RWPE1 (cell line): ENCODE data around the gene KDM1A.

Source experiments
- CTCF ChIA-PET: fragments of 350-600 bp; sonication (Branson Sonifier 250); formaldehyde crosslinking; extraction: SDS; loops from one replicate; lab custom pipeline; 2021; lab: Yijun Ruan, JAX
- POLR2A ChIA-PET: fragments of 400-600 bp; formaldehyde crosslinking; extraction: SDS; loops from one replicate; lab custom pipeline; 2020; ENCODE audit warnings: antibody characterized with exemption; ENCODE audit not compliant: low non-redundant PET; lab: Yijun Ruan, JAX
- DNase-seq: peaks from one replicate; pipeline ENCODE4 v3.0.0; 2012; ENCODE audit warnings: low spot score
- H3K27ac ChIP-seq: fragments of 450-650 bp; 2 replicates; pipeline ENCODE4 v1.5.1; 2017
- CTCF ChIP-seq: fragments of 450-650 bp; conservative IDR thresholded peaks from 2 replicates; pipeline ENCODE4 v1.5.1; 2017; ENCODE audit warnings: low read depth, mild to moderate bottlenecking

Gene KDM1A

GRCh38 chr1:23118957-23119792 lies 99.9 kb downstream of the KDM1A start:
- TF ChIP-seq CTCF, result no peak
- CTCF ChIA-PET, result no interaction called here
- POLR2A ChIA-PET, result interaction anchor here (0.6 kb wide), 1 partner anchor 17 kb away, joined by 3 read pairs; no protein-coding TSS in a partner anchor
- no peak overlapping the region for H3K27ac ChIP-seq
- DNase-seq, result no peak

- ChIA-PET CTCF (no interaction called here), POLR2A (no interaction called here)
- DNase-seq, result no peak
- no peak for TF ChIP-seq CTCF
- H3K27ac ChIP-seq, result peak overlapping the region; percentile 59
Measured at GRCh38 chr1:23120383-23120782, 101.1 kb downstream of the KDM1A start.

GRCh38 chr1:23122023-23122748 lies 102.9 kb downstream of the KDM1A start:
- TF ChIP-seq CTCF, result no peak
- CTCF ChIA-PET, result no interaction called here
- DNase-seq, result no peak
- H3K27ac ChIP-seq, result peak overlapping the region; percentile 77
- POLR2A ChIA-PET, result no interaction called here

- DNase-seq, result no peak
- peak overlapping the region; percentile 77 for H3K27ac ChIP-seq
- ChIA-PET CTCF (interaction anchor here (0.6 kb wide), 1 partner anchor 12 kb away, joined by 3 read pairs; no protein-coding TSS in a partner anchor), POLR2A (no interaction called here)
- no peak for TF ChIP-seq CTCF
Measured at GRCh38 chr1:23122796-23123195, 103.5 kb downstream of the KDM1A start.

GRCh38 chr1:23123528-23123927 lies 104.3 kb downstream of the KDM1A start:
- CTCF ChIA-PET, result no interaction called here
- no peak for DNase-seq
- no peak for TF ChIP-seq CTCF
- POLR2A ChIA-PET, result no interaction called here
- H3K27ac ChIP-seq, result peak overlapping the region; percentile 77

- DNase-seq, result no peak
- no peak overlapping the region for H3K27ac ChIP-seq
- ChIA-PET CTCF (no interaction called here), POLR2A (no interaction called here)
- no peak for TF ChIP-seq CTCF
Measured at GRCh38 chr1:23124259-23125026, 105.2 kb downstream of the KDM1A start.
